MM.1S (cell line): Measurements from ENCODE around the gene MBOAT7.

Experiments used
- DNase-seq: peaks from one replicate; pipeline ENCODE4 v3.0.0-alpha.2; 2015
- H2AFZ ChIP-seq: fragments of 300-600 bp; sonication (generic); 2 replicates; pipeline ENCODE4 v1.6.0; 2016; ENCODE audit warnings: antibody characterized with exemption, low read length
- H3F3A ChIP-seq: fragments of 300-600 bp; sonication (generic); 2 replicates; pipeline ENCODE4 v1.6.1; 2016; ENCODE audit warnings: mild to moderate bottlenecking, antibody characterized with exemption, low read length, moderate library complexity, mixed read lengths; ENCODE audit not compliant: insufficient read depth
- H3K27ac ChIP-seq: fragments of 300-600 bp; sonication (generic); 2 replicates; pipeline ENCODE4 v1.5.1; 2016; ENCODE audit warnings: mild to moderate bottlenecking, low read length
- H3K27me3 ChIP-seq: fragments of 300-600 bp; sonication (generic); replicated peaks from 2 replicates; pipeline ENCODE4 v1.6.0; 2016; ENCODE audit warnings: low read length; ENCODE audit not compliant: insufficient read depth
- H3K36me3 ChIP-seq: fragments of 300-600 bp; sonication (generic); replicated peaks from 2 replicates; pipeline ENCODE4 v1.6.1; 2016; ENCODE audit warnings: mild to moderate bottlenecking, low read length, mixed read lengths; ENCODE audit not compliant: insufficient read depth
- H3K4me1 ChIP-seq: fragments of 300-600 bp; sonication (generic); 2 replicates; pipeline ENCODE4 v1.6.1; 2016; ENCODE audit warnings: low read length, mixed read lengths
- H3K4me2 ChIP-seq: fragments of 300-600 bp; sonication (generic); 2 replicates; pipeline ENCODE4 v1.6.0; 2016; ENCODE audit warnings: low read depth, low read length
- H3K4me3 ChIP-seq: fragments of 300-600 bp; sonication (generic); 2 replicates; pipeline ENCODE4 v1.5.1; 2016; ENCODE audit warnings: low read length, mixed read lengths
- H3K79me2 ChIP-seq: fragments of 300-600 bp; sonication (generic); 2 replicates; pipeline ENCODE4 v1.6.1; 2016; ENCODE audit warnings: mixed run types, low read length, mixed read lengths
- H3K9ac ChIP-seq: fragments of 300-600 bp; sonication (generic); 2 replicates; pipeline ENCODE4 v1.6.1; 2016; ENCODE audit warnings: low read length, mixed read lengths
- H3K9me2 ChIP-seq: fragments of 300-600 bp; sonication (generic); replicated peaks from 2 replicates; pipeline ENCODE4 v1.6.1; 2016; ENCODE audit warnings: mild to moderate bottlenecking, low read length, mixed read lengths; ENCODE audit not compliant: insufficient read depth
- H3K9me3 ChIP-seq: fragments of 300-600 bp; sonication (generic); replicated peaks from 2 replicates; pipeline ENCODE4 v1.6.1; 2016; ENCODE audit warnings: mild to moderate bottlenecking, low read length, mixed read lengths; ENCODE audit not compliant: insufficient read depth
- H4K20me1 ChIP-seq: fragments of 300-600 bp; sonication (generic); 2 replicates; pipeline ENCODE4 v1.6.1; 2016; ENCODE audit warnings: mild to moderate bottlenecking, low read length, moderate library complexity, mixed read lengths; ENCODE audit not compliant: insufficient read depth
- CTCF ChIP-seq: fragments of 300-600 bp; sonication (generic); IDR thresholded peaks from 2 replicates; pipeline ENCODE4 v1.5.1; 2016; ENCODE audit warnings: antibody characterized with exemption, low read length, mixed read lengths
- EZH2 ChIP-seq: fragments of 300-600 bp; sonication (generic); optimal IDR thresholded peaks from 2 replicates; pipeline ENCODE3; 2017; ENCODE audit warnings: low read depth, mild to moderate bottlenecking, antibody characterized with exemption, low read length, mixed read lengths
- EZH2phosphoT487 ChIP-seq: fragments of 300-600 bp; sonication (generic); IDR thresholded peaks from 2 replicates; pipeline ENCODE4 v1.6.1; 2018; ENCODE audit warnings: antibody characterized with exemption, low read length

The MBOAT7 gene

DNA sequence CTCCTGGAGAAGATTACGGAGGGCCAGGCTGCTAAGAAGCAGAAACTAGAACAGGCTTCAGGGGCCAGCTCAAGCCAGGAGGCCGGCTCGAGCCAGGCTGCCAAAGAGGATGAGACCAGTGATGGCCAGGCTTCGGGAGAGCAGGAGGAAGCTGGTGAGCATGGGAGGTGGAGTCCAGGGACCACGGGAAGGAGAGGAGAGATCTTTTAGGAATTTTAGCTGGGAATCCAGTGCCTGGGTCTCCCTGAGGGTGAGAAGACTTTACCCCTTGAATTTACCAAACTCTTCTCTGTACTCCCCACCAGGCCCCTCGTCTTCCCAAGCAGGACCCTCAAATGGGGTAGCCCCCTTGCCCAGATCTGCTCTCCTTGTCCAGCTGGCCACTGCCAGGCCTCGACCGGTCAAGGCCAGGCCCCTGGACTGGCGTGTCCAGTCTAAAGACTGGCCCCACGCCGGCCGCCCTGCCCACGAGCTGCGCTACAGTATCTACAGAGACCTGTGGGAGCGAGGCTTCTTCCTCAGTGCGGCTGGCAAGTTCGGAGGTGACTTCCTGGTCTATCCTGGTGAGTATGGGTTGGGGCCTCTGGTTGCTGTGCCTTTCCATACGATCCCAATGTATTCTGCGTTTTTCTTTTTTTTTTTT, 2.6 kb upstream of the MBOAT7 start:
- no peak for DNase-seq
- H3K4me1 ChIP-seq: peaks cover 14% of the 10 kb centered on the region
- H3F3A ChIP-seq: no peaks in the 10 kb centered on the region
- no peaks in the 10 kb centered on the region for H3K27me3 ChIP-seq
- no peaks in the 10 kb centered on the region for H3K9me3 ChIP-seq
- H3K9ac ChIP-seq: peak overlapping the region; percentile 92
- TF ChIP-seq EZH2phosphoT487 (no peak), CTCF (no peak), EZH2 (no peak)
- H4K20me1 ChIP-seq: no peaks in the 10 kb centered on the region
- H3K36me3 ChIP-seq: no peaks in the 10 kb centered on the region
- H3K4me3 ChIP-seq: peak overlapping the region; percentile 79
- no peak overlapping the region for H2AFZ ChIP-seq
- H3K9me2 ChIP-seq: no peaks in the 10 kb centered on the region
- peak overlapping the region; percentile 94; the same call in 1 of the 2 replicates for H3K27ac ChIP-seq
- peak overlapping the region; percentile 96 for H3K4me2 ChIP-seq
- peaks cover 30% of the 10 kb centered on the region for H3K79me2 ChIP-seq

DNA sequence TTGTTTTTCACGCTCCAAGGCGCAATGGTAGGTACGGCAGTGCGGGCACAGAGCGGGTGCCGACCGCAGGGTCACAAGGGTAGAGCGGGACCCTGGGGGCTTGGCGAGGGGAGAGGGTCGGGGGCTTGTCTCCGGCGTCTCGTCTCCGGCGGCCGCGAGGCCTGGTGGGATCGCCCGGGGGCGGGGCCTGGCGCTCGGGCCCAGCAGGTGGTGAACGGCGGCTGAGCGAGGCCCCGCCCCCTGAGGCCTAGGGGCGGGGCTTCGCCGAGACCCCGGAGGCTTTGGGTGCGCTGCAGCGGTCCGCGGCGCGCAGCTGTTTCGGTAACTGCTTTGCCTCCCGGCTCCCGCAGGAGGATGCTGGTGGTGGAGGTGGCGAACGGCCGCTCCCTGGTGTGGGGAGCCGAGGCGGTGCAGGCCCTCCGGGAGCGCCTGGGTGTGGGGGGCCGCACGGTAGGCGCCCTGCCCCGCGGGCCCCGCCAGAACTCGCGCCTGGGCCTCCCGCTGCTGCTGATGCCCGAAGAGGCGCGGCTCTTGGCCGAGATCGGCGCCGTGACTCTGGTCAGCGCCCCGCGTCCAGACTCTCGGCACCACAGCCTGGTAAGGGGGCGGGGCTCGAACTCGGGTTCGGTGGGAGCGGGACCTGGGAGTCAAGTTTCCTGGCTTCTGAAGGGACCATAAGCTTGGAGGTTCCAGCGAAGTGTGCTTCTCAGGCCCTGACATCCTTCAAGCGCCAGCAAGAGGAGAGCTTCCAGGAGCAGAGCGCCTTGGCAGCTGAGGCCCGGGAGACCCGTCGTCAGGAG, 1.8 kb upstream of the MBOAT7 start, which contains the start of gene TSEN34:
TSS of gene TSEN34 (plus strand) at position 298 of the 800 bp plus-strand sequence. CDS start at position 355, 57 bp downstream.
- H2AFZ ChIP-seq: peak within 1 kb of the TSS; percentile 79
- peaks cover 14% of the 10 kb centered on the region for H3K4me1 ChIP-seq
- no peaks in the 10 kb centered on the region for H3K9me2 ChIP-seq
- H3K36me3 ChIP-seq: no peaks in the 10 kb centered on the region
- H3K4me2 ChIP-seq: peak within 1 kb of the TSS; percentile 96
- peak within 1 kb of the TSS; percentile 94 for H3K27ac ChIP-seq
- H3K4me3 ChIP-seq: peak within 1 kb of the TSS; percentile 79
- DNase-seq: peak; percentile 91
- H3K9me3 ChIP-seq: no peaks in the 10 kb centered on the region
- H3K9ac ChIP-seq: peak within 1 kb of the TSS; percentile 92
- H3F3A ChIP-seq: no peaks in the 10 kb centered on the region
- no peaks in the 10 kb centered on the region for H3K27me3 ChIP-seq
- H4K20me1 ChIP-seq: no peaks in the 10 kb centered on the region
- peaks cover 30% of the 10 kb centered on the region for H3K79me2 ChIP-seq
- TF ChIP-seq CTCF (no peak), EZH2phosphoT487 (no peak), EZH2 (no peak)

- no peaks in the 10 kb centered on the region for H3F3A ChIP-seq
- no peaks in the 10 kb centered on the region for H3K9me2 ChIP-seq
- H2AFZ ChIP-seq: peak overlapping the region; percentile 79
- H3K9ac ChIP-seq: peak overlapping the region; percentile 92
- TF ChIP-seq EZH2phosphoT487 (no peak), CTCF (no peak)
- H3K36me3 ChIP-seq: no peaks in the 10 kb centered on the region
- peak overlapping the region; percentile 79 for H3K4me3 ChIP-seq
- H4K20me1 ChIP-seq: no peaks in the 10 kb centered on the region
- H3K9me3 ChIP-seq: no peaks in the 10 kb centered on the region
- H3K27ac ChIP-seq: peak overlapping the region; percentile 94
- H3K79me2 ChIP-seq: peaks cover 30% of the 10 kb centered on the region
- peak; percentile 99 for DNase-seq
- H3K4me2 ChIP-seq: peak overlapping the region; percentile 96; the same call in 1 of the 2 replicates
- peaks cover 14% of the 10 kb centered on the region for H3K4me1 ChIP-seq
- H3K27me3 ChIP-seq: no peaks in the 10 kb centered on the region
Measured at GRCh38 chr19:54190503-54191010, 1.2 kb upstream of the MBOAT7 start.
